GM12878 (cell line): ENCODE results near the gene TSPAN7. TPM values are rescaled to one million over a fixed set of nuclear protein-coding genes. Genes with fewer than 3 reads are reported as not detected.

Source experiments
- ATAC-seq: fragments of 200-7000 bp; cut with Tn5 transposase; 3 replicates; pipeline ENCODE4 v1.9.1; 2020; ENCODE audit warnings: mild to moderate bottlenecking, moderate library complexity
- BruUV-seq: library from RNA; stranded (reverse); fragments of 400-500 nt; replicated peaks from 2 replicates; lab custom pipeline; 2021; lab: Mats Ljungman, UMichigan
- CTCF ChIA-PET: fragments of 300-600 bp; sonication (Branson Sonifier 250); formaldehyde crosslinking; extraction: SDS; loops from one replicate; lab custom pipeline; 2021; ENCODE audit warnings: inconsistent platforms; lab: Yijun Ruan, JAX
- POLR2A ChIA-PET: fragments of 350-600 bp; formaldehyde crosslinking; extraction: SDS; loops from one replicate; lab custom pipeline; 2021; ENCODE audit warnings: inconsistent platforms; lab: Charles Lee
- RAD21 ChIA-PET: fragments of 300-600 bp; sonication (Branson Sonifier 250); formaldehyde crosslinking; loops from one replicate; lab custom pipeline; 2023; ENCODE audit warnings: antibody characterized with exemption; ENCODE audit not compliant: unreplicated experiment; lab: Charles Lee
- SMC1A ChIA-PET: fragments of 300-600 bp; sonication (Branson Sonifier 250); formaldehyde crosslinking; loops from one replicate; lab custom pipeline; 2023; ENCODE audit not compliant: unreplicated experiment, uncharacterized antibody; lab: Charles Lee
- DNase-seq: peaks from one replicate; pipeline ENCODE4 v3.0.0-alpha.2; 2011; ENCODE audit warnings: low read depth, low spot score
- FAIRE-seq: peaks from 3 replicates; lab custom pipeline; 2011; peaks lifted over from hg19 to GRCh38; lab: Jason Lieb, UNC
- H2AFZ ChIP-seq: 2 replicates; pipeline ENCODE4 v1.6.0; 2011; ENCODE audit warnings: low read depth, low read length, control low read depth; ENCODE audit not compliant: control insufficient read depth
- H3K27ac ChIP-seq: 2 replicates; pipeline ENCODE4 v1.5.1; 2011; ENCODE audit warnings: control low read depth; ENCODE audit not compliant: control insufficient read depth, insufficient read depth
- H3K27me3 ChIP-seq, 2 experiments: replicated peaks in 1 of 2; 2 replicates each; pipeline versions ENCODE4 v1.6.0 to v1.6.1; 2011; ENCODE audit warnings: low read length in 1 of 2; ENCODE audit not compliant: control insufficient read depth in 2 of 2, insufficient read depth in 2 of 2
- H3K36me3 ChIP-seq, 2 experiments: 2 replicates each; pipeline ENCODE4 v1.5.1; 2011; ENCODE audit warnings: low read length in 1 of 2; ENCODE audit not compliant: control insufficient read depth in 2 of 2, insufficient read depth in 2 of 2
- H3K4me1 ChIP-seq: 2 replicates; pipeline ENCODE4 v1.6.1; 2011; ENCODE audit warnings: mild to moderate bottlenecking, low read length, moderate library complexity, mixed read lengths; ENCODE audit not compliant: control insufficient read depth, insufficient read depth
- H3K4me2 ChIP-seq: 2 replicates; pipeline ENCODE4 v1.6.0; 2011; ENCODE audit warnings: control low read depth; ENCODE audit not compliant: control insufficient read depth, insufficient read depth
- H3K4me3 ChIP-seq: fragments of 200-600 bp; sonication (generic); 2 replicates; pipeline ENCODE4 v1.5.1; 2016
- H3K79me2 ChIP-seq: 2 replicates; pipeline ENCODE4 v1.6.0; 2011; ENCODE audit warnings: low read length; ENCODE audit not compliant: control insufficient read depth, insufficient read depth
- H3K9ac ChIP-seq: 2 replicates; pipeline ENCODE4 v1.8.0; 2011; ENCODE audit warnings: low read length, control low read depth, mixed read lengths; ENCODE audit not compliant: control insufficient read depth, insufficient read depth
- H3K9me3 ChIP-seq: replicated peaks from 3 replicates; pipeline ENCODE4 v1.5.1; 2011; ENCODE audit warnings: mild to moderate bottlenecking, low read length; ENCODE audit not compliant: control insufficient read depth, insufficient read depth
- H4K20me1 ChIP-seq: 2 replicates; pipeline ENCODE4 v1.6.0; 2011; ENCODE audit not compliant: control insufficient read depth, insufficient read depth
- ATF2 ChIP-seq: IDR thresholded peaks from 2 replicates; pipeline ENCODE4 v1.6.1; 2012; ENCODE audit warnings: low read length, inconsistent platforms
- ATF3 ChIP-seq: IDR thresholded peaks from 2 replicates; pipeline ENCODE4 v1.6.1; 2011; ENCODE audit warnings: low read depth, mild to moderate bottlenecking, low read length, moderate library complexity, borderline replicate concordance; ENCODE audit errors: extremely low read depth
- CHD2 ChIP-seq: IDR thresholded peaks from 2 replicates; pipeline ENCODE4 v1.6.1; 2011; ENCODE audit warnings: low read depth, low read length, improper control_type of control experiment, borderline replicate concordance
- FOXM1 ChIP-seq: IDR thresholded peaks from 2 replicates; pipeline ENCODE4 v1.6.1; 2012; ENCODE audit warnings: low read depth, mild to moderate bottlenecking, inconsistent platforms, low read length, moderate library complexity
- LARP7 ChIP-seq: fragments of 450-650 bp; IDR thresholded peaks from 2 replicates; pipeline ENCODE4 v1.6.1; 2017; ENCODE audit warnings: mild to moderate bottlenecking
- MEF2B ChIP-seq: fragments of 450-650 bp; IDR thresholded peaks from 2 replicates; pipeline ENCODE4 v1.6.1; 2018; ENCODE audit warnings: mild to moderate bottlenecking, moderate library complexity; ENCODE audit not compliant: partially characterized antibody, poor library complexity, severe bottlenecking
- MTA3 ChIP-seq: IDR thresholded peaks from 2 replicates; pipeline ENCODE4 v1.6.1; 2012; ENCODE audit warnings: low read length, inconsistent platforms, borderline replicate concordance
- MYB ChIP-seq: fragments of 150-350 bp; IDR thresholded peaks from 2 replicates; pipeline ENCODE4 v1.6.1; 2014; ENCODE audit warnings: mild to moderate bottlenecking, low read depth, low read length, borderline replicate concordance
- POLR2AphosphoS5 ChIP-seq: IDR thresholded peaks from 2 replicates; pipeline ENCODE4 v1.6.1; 2011; ENCODE audit warnings: mild to moderate bottlenecking, low read length, inconsistent platforms
- RAD51 ChIP-seq: fragments of 450-650 bp; IDR thresholded peaks from 2 replicates; pipeline ENCODE4 v1.6.1; 2016; ENCODE audit warnings: moderate library complexity, mild to moderate bottlenecking, inconsistent platforms
- RCOR1 ChIP-seq: conservative IDR thresholded peaks from 2 replicates; pipeline ENCODE4 v1.6.1; 2012; ENCODE audit warnings: low read depth, low read length, improper control_type of control experiment
- RELB ChIP-seq: fragments of 450-650 bp; IDR thresholded peaks from 2 replicates; pipeline ENCODE4 v1.6.1; 2017; ENCODE audit warnings: low read depth, mild to moderate bottlenecking, moderate library complexity
- RUNX3 ChIP-seq: IDR thresholded peaks from 2 replicates; pipeline ENCODE4 v1.6.1; 2012; ENCODE audit warnings: low read length, inconsistent platforms
- TBL1XR1 ChIP-seq: IDR thresholded peaks from 2 replicates; pipeline ENCODE4 v1.6.1; 2012; ENCODE audit warnings: low read depth, low read length, improper control_type of control experiment
- TCF12 ChIP-seq: IDR thresholded peaks from 2 replicates; pipeline ENCODE4 v1.6.1; 2011; ENCODE audit warnings: low read depth, mild to moderate bottlenecking, low read length
- ZBTB40 ChIP-seq: fragments of 450-650 bp; IDR thresholded peaks from 2 replicates; pipeline ENCODE4 v1.6.1; 2016; ENCODE audit warnings: mild to moderate bottlenecking, moderate library complexity, borderline replicate concordance
- WGBS: methylation state at CpG from one replicate; pipeline ENCODE4 v1.1.6; 2016; ENCODE audit warnings: low lambda C conversion rate; ENCODE audit not compliant: insufficient replicate concordance, insufficient coverage; ENCODE audit errors: missing lambda C conversion rate; 5-methylcytosine and 5-hydroxymethylcytosine counted together
- in situ Hi-C: fragments of 300-500 bp; cut with MboI; formaldehyde crosslinking; loops from 9 replicates; pipeline ENCODE4 v1.14.3; 2018; ENCODE audit warnings: mixed read lengths
- intact Hi-C: fragments of 100-400 bp; cut with micrococcal nuclease; formaldehyde crosslinking; loops from one replicate; pipeline ENCODE4 v1.14.2; 2022; ENCODE audit not compliant: unreplicated experiment
- polyA plus RNA-seq, 11 experiments: library from polyadenylated mRNA; depleted of rRNA in 4 of 11; unstranded in 6 of 11; stranded (reverse) in 5 of 11; fragments of >200 nt; fragmentation: Nextera tagmentation in 4 of 11; fragmentation: Illumina TruSeq in 1 of 11; extraction: Ambion mirVana in 4 of 11; extraction: Trizol in 1 of 11; gene quantifications; 1 replicate in 1 of 11; 2 replicates in 10 of 11; pipeline versions ENCODE4 v1.2.1 to v1.2.3, GENCODE V29; 2011 to 2016; ENCODE audit warnings: inconsistent platforms in 2 of 11, missing spikeins in 2 of 11, low read depth in 1 of 11
- total RNA-seq, 4 experiments: library from RNA; depleted of rRNA in 3 of 4; stranded (reverse); fragments of >200 nt in 3 of 4; fragmentation: Illumina TruSeq in 1 of 4; extraction: Trizol in 1 of 4; gene quantifications; 2 replicates each; pipeline versions ENCODE4 v1.2.1 to v1.2.3, GENCODE V29; 2013 to 2021

TSPAN7 gene
- total and polyA plus RNA-seq, 10 of the 15 experiments (the other 5 are each of a cell fraction or from before 2014, with no cell fraction given): 0.04 to 0.77 (median 0.14) TPM; not detected in 4

- TF ChIP-seq RELB (no peak), RAD51 (no peak), FOXM1 (no peak)
- TF ChIP-seq, all 136 proteins: peak for 0
These were observed 793 bp downstream of the TSPAN7 start (continued) for GRCh38 chrX:38561951-38562719.

- no peak overlapping the region for H3K9ac ChIP-seq
- H2AFZ ChIP-seq: no peak overlapping the region
- no peak overlapping the region for H3K27ac ChIP-seq
- RAD21 ChIA-PET: no interaction called here
- no TSS peak for BruUV-seq
- CTCF ChIA-PET: no interaction called here
- FAIRE-seq: no peak
- H3K4me2 ChIP-seq: no peak overlapping the region
- SMC1A ChIA-PET: no interaction called here
- intact Hi-C loops: no loop called here
- H3K79me2 ChIP-seq: no peaks in the 10 kb centered on the region
- H3K4me3 ChIP-seq: no peak overlapping the region
- no peaks in the 10 kb centered on the region for H3K4me1 ChIP-seq
- POLR2A ChIA-PET: no interaction called here
- H3K9me3 ChIP-seq: no peaks in the 10 kb centered on the region
- H3K36me3 ChIP-seq: no peaks in the 10 kb centered on the region
- no peak for DNase-seq
- no peaks in the 10 kb centered on the region for H4K20me1 ChIP-seq
- in situ Hi-C loops: no loop called here
- ATAC-seq: no peak
- no peaks in the 10 kb centered on the region; a peak in 1 of 4 replicates for H3K27me3 ChIP-seq
- 67% methylated on average over 5 of the region's 5 CpGs for WGBS
- TF ChIP-seq RCOR1: no peak
- TF ChIP-seq TBL1XR1: no peak
- no peak for TF ChIP-seq LARP7
- TF ChIP-seq RAD51: no peak
- TF ChIP-seq ATF2: no peak
- no peak for TF ChIP-seq TCF12
- TF ChIP-seq MYB: no peak
- no peak for TF ChIP-seq MTA3
- TF ChIP-seq ATF3: no peak
- no peak for TF ChIP-seq RUNX3
- TF ChIP-seq POLR2AphosphoS5: no peak
- TF ChIP-seq MEF2B: no peak
- no peak for TF ChIP-seq ZBTB40
- TF ChIP-seq CHD2: no peak
These were observed 1.7 kb downstream of the TSPAN7 start for GRCh38 chrX:38563030-38563429.
